Stimulated activated CD8-positive, alpha-beta memory T cell treated with anti-CD3 and anti-CD28 coated beads, Interleukin-4, amount 100 ng/mL, for 4 hours (primary cell): ENCODE results near the gene VEGFB.
A peak's percentile ranks its signal among the peaks of the same experiment; 100 is the strongest.

Experiments
- DNase-seq, 2 donors: peaks; one replicate each; pipeline ENCODE4 v3.0.0-alpha.2; 2020; ENCODE audit warnings: low read depth in 2 of 2, low spot score in 1 of 2

VEGFB gene

GRCh38 chr11:64233913-64234586, at the start of gene VEGFB:
VEGFB (plus strand) TSS chr11:64234584; CDS start chr11:64234834, 250 bp downstream.
- DNase-seq = peak in 1 of 2 donors; percentile 58

- DNase-seq = no peak
These were observed 49.1 kb upstream of the VEGFB start for GRCh38 chr11:64185175-64185692.

- peak; percentile 96 to 98 for DNase-seq
These were observed 48.5 kb upstream of the VEGFB start, which contains the start of gene STIP1 for GRCh38 chr11:64185693-64186491. STIP1 (plus strand) TSS chr11:64186171; CDS start chr11:64186262, 91 bp downstream.

- DNase-seq = no peak
These were observed 47.8 kb upstream of the VEGFB start for GRCh38 chr11:64186492-64187165.

GRCh38 chr11:64192434-64192833, 42.0 kb upstream of the VEGFB start:
- DNase-seq = no peak

GRCh38 chr11:64196626-64197025, 37.8 kb upstream of the VEGFB start:
- DNase-seq = no peak

GRCh38 chr11:64198511-64198910, 35.9 kb upstream of the VEGFB start:
- no peak for DNase-seq

GRCh38 chr11:64201543-64201942, 32.8 kb upstream of the VEGFB start:
- no peak for DNase-seq

GRCh38 chr11:64202992-64203391, 31.4 kb upstream of the VEGFB start:
- DNase-seq = no peak

GRCh38 chr11:64203421-64204079, 30.8 kb upstream of the VEGFB start:
- DNase-seq = no peak

- no peak for DNase-seq
These were observed 30.3 kb upstream of the VEGFB start for GRCh38 chr11:64204080-64204440.

- DNase-seq = peak; percentile 50 to 61
These were observed 29.9 kb upstream of the VEGFB start for GRCh38 chr11:64204464-64204989.

GRCh38 chr11:64206457-64207255, 27.7 kb upstream of the VEGFB start, which contains the start of gene FERMT3:
FERMT3 (plus strand) TSS chr11:64206721; CDS start chr11:64207365, 644 bp downstream.
- peak in 1 of 2 donors; percentile 57 for DNase-seq

GRCh38 chr11:64207256-64208085, 26.9 kb upstream of the VEGFB start:
- peak in 1 of 2 donors; percentile 79 for DNase-seq

- DNase-seq = no peak
These were observed 26.1 kb upstream of the VEGFB start for GRCh38 chr11:64208086-64208795.

GRCh38 chr11:64208796-64209562, 25.4 kb upstream of the VEGFB start:
- DNase-seq = no peak

GRCh38 chr11:64209563-64209843, 24.9 kb upstream of the VEGFB start:
- no peak for DNase-seq
